Retinal pigment epithelial cell (primary cell): ENCODE data around the gene ATRAID.

Experiments used
- DNase-seq: peaks from one replicate; pipeline ENCODE4 v3.0.0-alpha.2; 2010; ENCODE audit warnings: low read depth
- H3K4me3 ChIP-seq: 2 replicates; pipeline ENCODE4 v1.5.1; 2011; ENCODE audit warnings: mild to moderate bottlenecking, low read length, control low read depth, moderate library complexity
- TF ChIP-seq, protein P1 (sequence below): conservative IDR thresholded peaks from 2 replicates; pipeline ENCODE4 v1.5.1; 2011; ENCODE audit warnings: low read depth, low read length, control low read depth, inconsistent platforms

ATRAID gene

GRCh38 chr2:27198627-27199026, 13.2 kb upstream of the ATRAID start:
- TF ChIP-seq, protein P1, sequence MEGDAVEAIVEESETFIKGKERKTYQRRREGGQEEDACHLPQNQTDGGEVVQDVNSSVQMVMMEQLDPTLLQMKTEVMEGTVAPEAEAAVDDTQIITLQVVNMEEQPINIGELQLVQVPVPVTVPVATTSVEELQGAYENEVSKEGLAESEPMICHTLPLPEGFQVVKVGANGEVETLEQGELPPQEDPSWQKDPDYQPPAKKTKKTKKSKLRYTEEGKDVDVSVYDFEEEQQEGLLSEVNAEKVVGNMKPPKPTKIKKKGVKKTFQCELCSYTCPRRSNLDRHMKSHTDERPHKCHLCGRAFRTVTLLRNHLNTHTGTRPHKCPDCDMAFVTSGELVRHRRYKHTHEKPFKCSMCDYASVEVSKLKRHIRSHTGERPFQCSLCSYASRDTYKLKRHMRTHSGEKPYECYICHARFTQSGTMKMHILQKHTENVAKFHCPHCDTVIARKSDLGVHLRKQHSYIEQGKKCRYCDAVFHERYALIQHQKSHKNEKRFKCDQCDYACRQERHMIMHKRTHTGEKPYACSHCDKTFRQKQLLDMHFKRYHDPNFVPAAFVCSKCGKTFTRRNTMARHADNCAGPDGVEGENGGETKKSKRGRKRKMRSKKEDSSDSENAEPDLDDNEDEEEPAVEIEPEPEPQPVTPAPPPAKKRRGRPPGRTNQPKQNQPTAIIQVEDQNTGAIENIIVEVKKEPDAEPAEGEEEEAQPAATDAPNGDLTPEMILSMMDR = no peak
- no peak overlapping the region for H3K4me3 ChIP-seq
- no peak for DNase-seq

DNA sequence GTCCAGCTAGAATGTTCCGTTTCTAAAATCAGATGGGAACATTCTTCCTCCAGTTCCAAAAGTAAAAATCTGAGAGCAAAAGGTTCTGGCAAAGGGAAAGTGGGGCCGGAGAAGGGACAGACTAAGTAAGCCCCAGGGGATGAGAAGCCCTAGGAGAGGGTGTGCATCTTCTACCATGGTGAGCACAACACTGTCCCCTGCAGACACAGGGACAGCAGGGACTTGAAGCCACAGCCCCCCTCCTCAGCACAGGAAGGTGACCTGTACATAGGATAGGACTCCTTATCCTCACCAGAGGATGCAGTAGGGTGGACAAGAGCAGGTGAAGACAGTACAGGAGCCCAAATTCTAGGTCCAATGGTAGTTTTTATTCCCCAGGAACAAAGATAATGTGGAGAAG, 12.6 kb upstream of the ATRAID start:
- TF ChIP-seq, protein P1 = no peak
- DNase-seq = no peak
- no peak overlapping the region for H3K4me3 ChIP-seq

DNA sequence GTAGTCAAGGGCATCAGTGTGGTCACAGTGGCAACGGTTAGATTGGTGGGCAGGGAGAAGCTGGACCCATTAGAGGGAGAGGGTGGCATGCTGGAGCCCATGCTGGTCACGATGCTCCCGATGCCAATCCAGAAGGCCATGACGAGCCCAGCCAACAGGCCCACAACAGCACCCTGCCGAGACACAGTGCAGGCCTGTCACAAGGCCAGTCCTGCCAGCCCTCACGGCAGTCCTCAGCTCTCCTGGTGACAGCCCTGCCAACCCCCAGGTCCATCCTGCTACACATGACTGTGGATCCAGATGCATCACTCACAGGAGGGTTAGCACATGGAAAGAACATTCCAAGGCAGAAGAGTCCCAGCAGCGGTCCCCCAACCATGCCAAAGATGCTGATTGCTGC, 10.2 kb upstream of the ATRAID start:
- H3K4me3 ChIP-seq = no peak overlapping the region
- no peak for DNase-seq
- TF ChIP-seq, protein P1 = no peak

GRCh38 chr2:27202854-27203253, 9.0 kb upstream of the ATRAID start:
- no peak overlapping the region for H3K4me3 ChIP-seq
- DNase-seq = no peak
- TF ChIP-seq, protein P1 = no peak

- DNase-seq = no peak
- H3K4me3 ChIP-seq = no peak overlapping the region
- TF ChIP-seq, protein P1 = no peak
Observed at GRCh38 chr2:27203741-27204140, 8.1 kb upstream of the ATRAID start.

- TF ChIP-seq, protein P1 = no peak
- no peak for DNase-seq
- H3K4me3 ChIP-seq = no peak overlapping the region
Observed at GRCh38 chr2:27204566-27204965, 7.3 kb upstream of the ATRAID start.

DNA sequence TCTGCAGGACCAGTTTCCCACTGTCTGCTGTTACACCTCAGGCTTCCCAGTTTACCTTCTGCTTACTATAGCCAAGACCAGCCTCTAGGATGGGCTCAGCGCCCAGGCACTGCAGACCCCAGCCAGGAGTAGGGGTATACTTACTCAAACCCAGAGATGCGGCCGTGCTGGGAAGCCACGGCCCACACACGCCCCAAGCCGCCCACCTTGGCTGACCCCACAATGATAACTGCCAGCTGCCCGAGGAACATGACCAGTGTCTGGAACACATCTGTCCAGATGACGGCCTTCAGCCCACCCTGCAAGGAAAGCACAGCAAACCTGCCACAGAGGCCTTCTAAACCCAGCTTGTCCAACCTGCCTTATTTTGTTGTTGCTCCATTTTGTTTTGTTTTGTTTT, 6.6 kb upstream of the ATRAID start:
- H3K4me3 ChIP-seq = no peak overlapping the region
- DNase-seq = no peak
- TF ChIP-seq, protein P1 = no peak
